Measurements from ENCODE around the gene KCNE1.
A peak's percentile ranks its signal among the peaks of the same experiment; 100 is the strongest.

KCNE1 gene

GRCh38 chr21:34546542-34546941 is 34.5 kb upstream of the KCNE1 start:
- H4K20me1 ChIP-seq (ENCODE audit: insufficient read depth, low read length, poor library complexity, severe bottlenecking): no peaks in the 10 kb centered on the region
- no peak overlapping the region for H2AFZ ChIP-seq (ENCODE audit: low read length)
- H3K4me2 ChIP-seq (ENCODE audit: low read depth, low read length, poor library complexity, severe bottlenecking): no peak overlapping the region

DNA sequence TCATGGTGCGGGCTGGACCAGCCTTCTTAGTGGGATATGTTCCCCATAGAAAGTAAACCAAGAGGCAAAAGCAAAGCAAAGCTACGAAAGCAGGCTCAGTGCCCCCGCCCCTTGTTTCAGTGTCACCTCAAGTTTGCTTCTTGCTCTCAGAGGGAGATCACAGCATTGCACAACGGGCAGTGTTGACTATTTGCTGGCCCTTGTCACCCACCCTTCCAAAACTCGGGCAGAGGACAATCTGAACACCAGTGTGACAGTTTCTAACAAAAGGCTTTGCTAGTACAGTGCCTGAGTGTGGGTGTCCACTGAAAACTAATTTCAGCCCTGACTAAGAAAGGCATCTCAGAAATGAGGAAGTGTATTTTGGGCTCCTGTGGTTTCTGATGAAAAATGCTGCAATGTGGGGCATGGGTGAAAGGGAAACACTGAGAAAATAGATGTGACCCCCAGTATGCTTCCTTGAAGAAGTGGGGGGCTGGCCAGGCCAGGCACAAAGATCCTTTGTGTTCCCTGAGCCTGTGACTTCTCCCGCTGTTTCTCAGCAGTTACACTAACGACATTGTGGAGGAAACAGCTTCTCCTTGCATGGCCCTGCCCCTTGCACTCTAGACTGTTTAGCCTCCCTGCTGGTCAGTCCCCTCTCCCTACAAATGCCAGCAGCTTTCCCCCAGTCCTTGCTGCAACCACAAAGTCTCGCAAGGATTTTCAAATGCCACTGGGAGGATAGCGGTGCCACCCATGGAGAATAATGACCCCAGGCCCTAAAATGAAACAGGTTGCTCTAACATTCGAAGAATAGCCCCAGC is 33.3 kb upstream of the KCNE1 start:
- H3K4me2 ChIP-seq (ENCODE audit: low read depth, low read length, poor library complexity, severe bottlenecking): peak overlapping the region; percentile 23
- no peaks in the 10 kb centered on the region for H3F3A ChIP-seq (ENCODE audit: low read depth)
- H3K9me3 ChIP-seq (ENCODE audit: insufficient read depth, low read depth, low read length): no peaks in the 10 kb centered on the region
- no peaks in the 10 kb centered on the region for H3K27me3 ChIP-seq (ENCODE audit: insufficient read depth, low read length, poor library complexity, severe bottlenecking)
- no peaks in the 10 kb centered on the region for H4K20me1 ChIP-seq (ENCODE audit: insufficient read depth, low read length, poor library complexity, severe bottlenecking)
- H3K4me1 ChIP-seq (ENCODE audit: insufficient read depth, low read length, poor library complexity, severe bottlenecking): peaks cover 12% of the 10 kb centered on the region
- no peaks in the 10 kb centered on the region for H3K9me2 ChIP-seq (replicated peaks; ENCODE audit: low read depth, low read length)
- no peaks in the 10 kb centered on the region for H3K36me3 ChIP-seq (ENCODE audit: insufficient read depth, low read length)
- H3K79me2 ChIP-seq (ENCODE audit: insufficient read depth, low read length): no peaks in the 10 kb centered on the region
- H3K4me3 ChIP-seq (ENCODE audit: low read length, poor library complexity, severe bottlenecking): no peak overlapping the region
- H2AFZ ChIP-seq (ENCODE audit: low read length): peak overlapping the region; percentile 25; the same call in 1 of the 2 replicates
- TF ChIP-seq, protein P1, sequence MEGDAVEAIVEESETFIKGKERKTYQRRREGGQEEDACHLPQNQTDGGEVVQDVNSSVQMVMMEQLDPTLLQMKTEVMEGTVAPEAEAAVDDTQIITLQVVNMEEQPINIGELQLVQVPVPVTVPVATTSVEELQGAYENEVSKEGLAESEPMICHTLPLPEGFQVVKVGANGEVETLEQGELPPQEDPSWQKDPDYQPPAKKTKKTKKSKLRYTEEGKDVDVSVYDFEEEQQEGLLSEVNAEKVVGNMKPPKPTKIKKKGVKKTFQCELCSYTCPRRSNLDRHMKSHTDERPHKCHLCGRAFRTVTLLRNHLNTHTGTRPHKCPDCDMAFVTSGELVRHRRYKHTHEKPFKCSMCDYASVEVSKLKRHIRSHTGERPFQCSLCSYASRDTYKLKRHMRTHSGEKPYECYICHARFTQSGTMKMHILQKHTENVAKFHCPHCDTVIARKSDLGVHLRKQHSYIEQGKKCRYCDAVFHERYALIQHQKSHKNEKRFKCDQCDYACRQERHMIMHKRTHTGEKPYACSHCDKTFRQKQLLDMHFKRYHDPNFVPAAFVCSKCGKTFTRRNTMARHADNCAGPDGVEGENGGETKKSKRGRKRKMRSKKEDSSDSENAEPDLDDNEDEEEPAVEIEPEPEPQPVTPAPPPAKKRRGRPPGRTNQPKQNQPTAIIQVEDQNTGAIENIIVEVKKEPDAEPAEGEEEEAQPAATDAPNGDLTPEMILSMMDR (conservative IDR thresholded peaks at IDR 0.05; ENCODE audit: low read length): no peak
- no peak for TF ChIP-seq EZH2phosphoT487 (IDR thresholded peaks at IDR 0.05; ENCODE audit: borderline replicate concordance)
- H3K9ac ChIP-seq (ENCODE audit: low read depth, low read length, poor library complexity, severe bottlenecking): no peak overlapping the region

More at GRCh38 chr21:34546542-34546941, 34.5 kb upstream of the KCNE1 start:
- Histone ChIP-seq H3K9ac (ENCODE audit: low read depth, low read length, poor library complexity, severe bottlenecking) (no peak overlapping the region), H3K27me3 (ENCODE audit: insufficient read depth, low read length, poor library complexity, severe bottlenecking) (no peaks in the 10 kb centered on the region), H3K9me3 (ENCODE audit: insufficient read depth, low read depth, low read length) (no peaks in the 10 kb centered on the region), H3K9me2 (replicated peaks; ENCODE audit: low read depth, low read length) (no peaks in the 10 kb centered on the region), H3K4me3 (ENCODE audit: low read length, poor library complexity, severe bottlenecking) (no peak overlapping the region), H3K36me3 (ENCODE audit: insufficient read depth, low read length) (no peaks in the 10 kb centered on the region), H3K4me1 (ENCODE audit: insufficient read depth, low read length, poor library complexity, severe bottlenecking) (peaks cover 12% of the 10 kb centered on the region), H3F3A (ENCODE audit: low read depth) (no peaks in the 10 kb centered on the region), H3K79me2 (ENCODE audit: insufficient read depth, low read length) (no peaks in the 10 kb centered on the region)
- TF ChIP-seq EZH2phosphoT487 (IDR thresholded peaks at IDR 0.05; ENCODE audit: borderline replicate concordance): no peak
- TF ChIP-seq, protein P1 (conservative IDR thresholded peaks at IDR 0.05; ENCODE audit: low read length): no peak

GRCh38 chr21:34544032-34544496 is 32.1 kb upstream of the KCNE1 start:
- Histone ChIP-seq H3K4me1 (ENCODE audit: insufficient read depth, low read length, poor library complexity, severe bottlenecking) (peaks cover 12% of the 10 kb centered on the region), H4K20me1 (ENCODE audit: insufficient read depth, low read length, poor library complexity, severe bottlenecking) (no peaks in the 10 kb centered on the region), H3K27me3 (ENCODE audit: insufficient read depth, low read length, poor library complexity, severe bottlenecking) (no peaks in the 10 kb centered on the region), H3K9me3 (ENCODE audit: insufficient read depth, low read depth, low read length) (no peaks in the 10 kb centered on the region), H3K4me3 (ENCODE audit: low read length, poor library complexity, severe bottlenecking) (no peak overlapping the region), H3K36me3 (ENCODE audit: insufficient read depth, low read length) (no peaks in the 10 kb centered on the region), H3K4me2 (ENCODE audit: low read depth, low read length, poor library complexity, severe bottlenecking) (no peak overlapping the region), H2AFZ (ENCODE audit: low read length) (no peak overlapping the region), H3K79me2 (ENCODE audit: insufficient read depth, low read length) (no peaks in the 10 kb centered on the region), H3F3A (ENCODE audit: low read depth) (no peaks in the 10 kb centered on the region), H3K9ac (ENCODE audit: low read depth, low read length, poor library complexity, severe bottlenecking) (no peak overlapping the region), H3K9me2 (replicated peaks; ENCODE audit: low read depth, low read length) (no peaks in the 10 kb centered on the region)
- TF ChIP-seq EZH2phosphoT487 (IDR thresholded peaks at IDR 0.05; ENCODE audit: borderline replicate concordance): no peak
- TF ChIP-seq, protein P1 (conservative IDR thresholded peaks at IDR 0.05; ENCODE audit: low read length): peak; percentile 71
